ENCODE data around the gene RHCE.
"Not testable (repeated sequence)": the region's sequence is repeated elsewhere in the genome, so short reads cannot be mapped to it uniquely, and the experiment has no call there.

The RHCE gene

GRCh38 chr1:25420715-25421114 lies at the start of gene RHCE:
TSS of gene RHCE (minus strand) at chr1:25420825. CDS start at chr1:25420786, 39 bp downstream.
- not testable (repeated sequence) for DNase-seq (ENCODE audit: low read depth in 2 of 2)

GRCh38 chr1:25469177-25469576 lies 48.6 kb upstream of the RHCE start:
- no peak for DNase-seq (ENCODE audit: low read depth in 2 of 2)

- no peak for DNase-seq (ENCODE audit: low read depth in 2 of 2)
Observed at GRCh38 chr1:25468033-25468432, 47.4 kb upstream of the RHCE start.

- no peak for DNase-seq (ENCODE audit: low read depth in 2 of 2)
Observed at GRCh38 chr1:25467616-25468015, 47.0 kb upstream of the RHCE start.

GRCh38 chr1:25467193-25467592 lies 46.6 kb upstream of the RHCE start:
- no peak for DNase-seq (ENCODE audit: low read depth in 2 of 2)

GRCh38 chr1:25462732-25463131 lies 42.1 kb upstream of the RHCE start:
- no peak for DNase-seq (ENCODE audit: low read depth in 2 of 2)

- no peak for DNase-seq (ENCODE audit: low read depth in 2 of 2)
Observed at GRCh38 chr1:25461849-25462248, 41.2 kb upstream of the RHCE start.

- not testable (repeated sequence) for DNase-seq (ENCODE audit: low read depth in 2 of 2)
Observed at GRCh38 chr1:25460816-25461215, 40.2 kb upstream of the RHCE start.

GRCh38 chr1:25460020-25460419 lies 39.4 kb upstream of the RHCE start:
- DNase-seq (ENCODE audit: low read depth in 2 of 2) = no peak

- DNase-seq (ENCODE audit: low read depth in 2 of 2) = no peak
Observed at GRCh38 chr1:25458541-25459298, 38.1 kb upstream of the RHCE start.

- no peak for DNase-seq (ENCODE audit: low read depth in 2 of 2)
Observed at GRCh38 chr1:25456502-25456901, 35.9 kb upstream of the RHCE start.

GRCh38 chr1:25451908-25452307 lies 31.3 kb upstream of the RHCE start:
- no peak for DNase-seq (ENCODE audit: low read depth in 2 of 2)

- no peak for DNase-seq (ENCODE audit: low read depth in 2 of 2)
Observed at GRCh38 chr1:25450891-25451290, 30.3 kb upstream of the RHCE start.

GRCh38 chr1:25447547-25447946 lies 26.9 kb upstream of the RHCE start:
- DNase-seq (ENCODE audit: low read depth in 2 of 2) = no peak

GRCh38 chr1:25445993-25446538 lies 25.4 kb upstream of the RHCE start:
- DNase-seq (ENCODE audit: low read depth in 2 of 2) = no peak

- not testable (repeated sequence) for DNase-seq (ENCODE audit: low read depth in 2 of 2)
Observed at GRCh38 chr1:25444604-25445003, 24.0 kb upstream of the RHCE start.

- no peak for DNase-seq (ENCODE audit: low read depth in 2 of 2)
Observed at GRCh38 chr1:25443030-25443699, 22.5 kb upstream of the RHCE start.

- DNase-seq (ENCODE audit: low read depth in 2 of 2) = no peak
Observed at GRCh38 chr1:25442178-25442577, 21.6 kb upstream of the RHCE start.

GRCh38 chr1:25439287-25439686 lies 18.7 kb upstream of the RHCE start:
- no peak for DNase-seq (ENCODE audit: low read depth in 2 of 2)

GRCh38 chr1:25437672-25438071 lies 17.0 kb upstream of the RHCE start:
- DNase-seq (ENCODE audit: low read depth in 2 of 2) = no peak

GRCh38 chr1:25435397-25436108 lies 14.9 kb upstream of the RHCE start:
- no peak for DNase-seq (ENCODE audit: low read depth in 2 of 2)

GRCh38 chr1:25433389-25434186 lies 13.0 kb upstream of the RHCE start:
- no peak for DNase-seq (ENCODE audit: low read depth in 2 of 2)
